ENCODE measurements around the gene TRIM56.
"Not testable (repeated sequence)": the region's sequence is repeated elsewhere in the genome, so short reads cannot be mapped to it uniquely, and the experiment has no call there.

The TRIM56 gene

GRCh38 chr7:101085162-101085964 is at the start of gene TRIM56:
Gene TRIM56 (plus strand): TSS chr7:101085481. CDS start chr7:101087313, 1,832 bp downstream.
- Mint-ChIP-seq H3K4me1 (ENCODE audit: low read depth) (peaks cover 33% of the 10 kb centered on the region), H3K27ac (peak within 1 kb of the TSS; percentile 97), H3K27me3 (no peaks in the 10 kb centered on the region), H3K36me3 (no peaks in the 10 kb centered on the region), H3K4me3 (peak within 1 kb of the TSS; percentile 96), H3K9me3 (ENCODE audit: low read depth) (no peaks in the 10 kb centered on the region)

DNA sequence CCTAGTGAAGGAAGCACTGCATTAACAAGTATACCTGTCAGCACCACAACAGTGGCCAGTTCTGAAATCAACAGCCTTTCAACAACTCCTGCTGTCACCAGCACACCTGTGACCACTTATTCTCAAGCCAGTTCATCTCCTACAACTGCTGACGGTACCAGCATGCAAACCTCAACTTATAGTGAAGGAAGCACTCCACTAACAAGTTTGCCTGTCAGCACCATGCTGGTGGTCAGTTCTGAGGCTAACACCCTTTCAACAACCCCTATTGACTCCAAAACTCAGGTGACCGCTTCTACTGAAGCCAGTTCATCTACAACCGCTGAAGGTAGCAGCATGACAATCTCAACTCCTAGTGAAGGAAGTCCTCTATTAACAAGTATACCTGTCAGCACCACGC is 49.3 kb upstream of the TRIM56 start:
- no peak overlapping the region for H3K27ac Mint-ChIP-seq
- peaks cover 4% of the 10 kb centered on the region for H3K27me3 Mint-ChIP-seq
- H3K36me3 Mint-ChIP-seq, result no peaks in the 10 kb centered on the region
- H3K9me3 Mint-ChIP-seq (ENCODE audit: low read depth), result no peaks in the 10 kb centered on the region
- H3K4me3 Mint-ChIP-seq, result no peak overlapping the region
- no peaks in the 10 kb centered on the region for H3K4me1 Mint-ChIP-seq (ENCODE audit: low read depth)

- H3K27ac Mint-ChIP-seq; H3K36me3 Mint-ChIP-seq; H3K4me1 Mint-ChIP-seq (ENCODE audit: low read depth); H3K4me3 Mint-ChIP-seq; H3K9me3 Mint-ChIP-seq (ENCODE audit: low read depth); H3K27me3 Mint-ChIP-seq: not testable (repeated sequence)
Measured at GRCh38 chr7:101041283-101041682, 44.0 kb upstream of the TRIM56 start.

- Mint-ChIP-seq H3K27me3 (peaks cover 26% of the 10 kb centered on the region), H3K36me3 (no peaks in the 10 kb centered on the region), H3K27ac (no peak overlapping the region), H3K9me3 (ENCODE audit: low read depth) (no peaks in the 10 kb centered on the region), H3K4me3 (no peak overlapping the region), H3K4me1 (ENCODE audit: low read depth) (peaks cover 5% of the 10 kb centered on the region)
Measured at GRCh38 chr7:101058355-101058754, 26.9 kb upstream of the TRIM56 start.

- Mint-ChIP-seq H3K27ac (no peak overlapping the region), H3K27me3 (peaks cover 25% of the 10 kb centered on the region), H3K36me3 (no peaks in the 10 kb centered on the region), H3K9me3 (ENCODE audit: low read depth) (no peaks in the 10 kb centered on the region), H3K4me3 (no peak overlapping the region), H3K4me1 (ENCODE audit: low read depth) (peaks cover 5% of the 10 kb centered on the region)
Measured at GRCh38 chr7:101059620-101059942, 25.7 kb upstream of the TRIM56 start.

GRCh38 chr7:101060992-101061391 is 24.3 kb upstream of the TRIM56 start:
- H3K27ac Mint-ChIP-seq, result no peak overlapping the region
- H3K36me3 Mint-ChIP-seq, result no peaks in the 10 kb centered on the region
- H3K4me3 Mint-ChIP-seq, result no peak overlapping the region
- peaks cover 5% of the 10 kb centered on the region for H3K4me1 Mint-ChIP-seq (ENCODE audit: low read depth)
- H3K27me3 Mint-ChIP-seq, result peaks cover 28% of the 10 kb centered on the region
- no peaks in the 10 kb centered on the region for H3K9me3 Mint-ChIP-seq (ENCODE audit: low read depth)

DNA sequence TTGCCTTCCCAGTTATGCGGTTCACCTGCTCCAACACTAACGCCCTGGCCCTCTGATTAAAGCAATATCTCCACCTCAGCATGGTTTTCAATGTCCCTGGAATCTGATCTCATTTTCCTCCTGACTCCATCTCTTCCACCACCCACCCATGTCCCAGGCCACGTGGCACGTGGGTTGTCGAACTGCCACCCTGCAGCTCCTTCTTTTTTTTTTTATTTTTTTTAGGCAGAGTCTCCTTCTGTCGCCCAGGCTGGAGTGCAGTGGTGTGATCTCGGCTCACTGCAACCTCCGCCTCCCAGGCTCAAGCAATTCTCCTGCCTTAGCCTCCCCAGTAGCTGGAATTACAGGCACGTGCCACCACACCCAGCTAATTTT is 21.1 kb upstream of the TRIM56 start:
- H3K27ac Mint-ChIP-seq; H3K4me3 Mint-ChIP-seq; H3K36me3 Mint-ChIP-seq; H3K4me1 Mint-ChIP-seq (ENCODE audit: low read depth); H3K9me3 Mint-ChIP-seq (ENCODE audit: low read depth): not testable (repeated sequence)
- H3K27me3 Mint-ChIP-seq, result peaks cover 24% of the 10 kb centered on the region

- H3K27me3 Mint-ChIP-seq, result peaks cover 20% of the 10 kb centered on the region
- H3K4me3 Mint-ChIP-seq; H3K27ac Mint-ChIP-seq; H3K36me3 Mint-ChIP-seq; H3K9me3 Mint-ChIP-seq (ENCODE audit: low read depth); H3K4me1 Mint-ChIP-seq (ENCODE audit: low read depth): not testable (repeated sequence)
Measured at GRCh38 chr7:101065162-101065561, 20.1 kb upstream of the TRIM56 start.

- no peaks in the 10 kb centered on the region for H3K9me3 Mint-ChIP-seq (ENCODE audit: low read depth)
- H3K36me3 Mint-ChIP-seq, result no peaks in the 10 kb centered on the region
- peaks cover 17% of the 10 kb centered on the region for H3K27me3 Mint-ChIP-seq
- H3K4me3 Mint-ChIP-seq, result no peak overlapping the region
- H3K4me1 Mint-ChIP-seq (ENCODE audit: low read depth), result no peaks in the 10 kb centered on the region
- no peak overlapping the region for H3K27ac Mint-ChIP-seq
Measured at GRCh38 chr7:101066141-101066832, 19.0 kb upstream of the TRIM56 start.

- Mint-ChIP-seq H3K36me3 (no peaks in the 10 kb centered on the region), H3K9me3 (ENCODE audit: low read depth) (no peaks in the 10 kb centered on the region), H3K27me3 (peaks cover 14% of the 10 kb centered on the region), H3K27ac (no peak overlapping the region), H3K4me3 (no peak overlapping the region), H3K4me1 (ENCODE audit: low read depth) (no peaks in the 10 kb centered on the region)
Measured at GRCh38 chr7:101066833-101067177, 18.5 kb upstream of the TRIM56 start.

GRCh38 chr7:101068401-101068800 is 16.9 kb upstream of the TRIM56 start:
- Mint-ChIP-seq H3K27me3 (peaks cover 11% of the 10 kb centered on the region), H3K4me3 (no peak overlapping the region), H3K4me1 (ENCODE audit: low read depth) (no peaks in the 10 kb centered on the region), H3K27ac (no peak overlapping the region), H3K9me3 (ENCODE audit: low read depth) (no peaks in the 10 kb centered on the region), H3K36me3 (no peaks in the 10 kb centered on the region)

GRCh38 chr7:101071362-101072104 is 13.7 kb upstream of the TRIM56 start:
- not testable (repeated sequence) for H3K9me3 Mint-ChIP-seq (ENCODE audit: low read depth); H3K27me3 Mint-ChIP-seq; H3K36me3 Mint-ChIP-seq; H3K4me1 Mint-ChIP-seq (ENCODE audit: low read depth); H3K27ac Mint-ChIP-seq; H3K4me3 Mint-ChIP-seq

- Mint-ChIP-seq H3K9me3 (ENCODE audit: low read depth) (no peaks in the 10 kb centered on the region), H3K4me1 (ENCODE audit: low read depth) (peaks cover 5% of the 10 kb centered on the region)
Measured at GRCh38 chr7:101075646-101076045, 9.6 kb upstream of the TRIM56 start.

DNA sequence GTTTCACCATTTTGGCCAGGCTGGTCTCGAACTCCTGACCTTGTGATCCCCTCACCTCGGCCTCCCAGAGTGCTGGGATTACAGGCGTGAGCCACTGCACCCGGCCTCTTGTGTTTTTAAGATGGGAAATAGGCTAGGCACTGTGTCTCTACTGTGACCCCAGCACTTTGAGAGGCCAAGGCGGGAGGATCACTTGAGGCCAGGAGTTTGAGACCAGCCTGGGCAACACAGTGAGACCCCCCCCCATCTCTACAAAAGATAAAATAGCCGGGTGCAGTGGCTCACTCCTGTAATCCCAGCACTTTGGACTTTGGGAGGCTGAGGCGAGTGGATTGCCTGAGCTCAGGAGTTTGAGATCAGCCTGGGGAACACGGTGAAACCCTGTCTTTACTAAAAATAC is 9.1 kb upstream of the TRIM56 start:
- not testable (repeated sequence) for H3K36me3 Mint-ChIP-seq; H3K27ac Mint-ChIP-seq; H3K4me3 Mint-ChIP-seq; H3K9me3 Mint-ChIP-seq (ENCODE audit: low read depth); H3K4me1 Mint-ChIP-seq (ENCODE audit: low read depth); H3K27me3 Mint-ChIP-seq

More at GRCh38 chr7:101075646-101076045, 9.6 kb upstream of the TRIM56 start:
- Mint-ChIP-seq H3K27ac (no peak overlapping the region), H3K36me3 (no peaks in the 10 kb centered on the region), H3K27me3 (peaks cover 3% of the 10 kb centered on the region), H3K4me3 (no peak overlapping the region)

DNA sequence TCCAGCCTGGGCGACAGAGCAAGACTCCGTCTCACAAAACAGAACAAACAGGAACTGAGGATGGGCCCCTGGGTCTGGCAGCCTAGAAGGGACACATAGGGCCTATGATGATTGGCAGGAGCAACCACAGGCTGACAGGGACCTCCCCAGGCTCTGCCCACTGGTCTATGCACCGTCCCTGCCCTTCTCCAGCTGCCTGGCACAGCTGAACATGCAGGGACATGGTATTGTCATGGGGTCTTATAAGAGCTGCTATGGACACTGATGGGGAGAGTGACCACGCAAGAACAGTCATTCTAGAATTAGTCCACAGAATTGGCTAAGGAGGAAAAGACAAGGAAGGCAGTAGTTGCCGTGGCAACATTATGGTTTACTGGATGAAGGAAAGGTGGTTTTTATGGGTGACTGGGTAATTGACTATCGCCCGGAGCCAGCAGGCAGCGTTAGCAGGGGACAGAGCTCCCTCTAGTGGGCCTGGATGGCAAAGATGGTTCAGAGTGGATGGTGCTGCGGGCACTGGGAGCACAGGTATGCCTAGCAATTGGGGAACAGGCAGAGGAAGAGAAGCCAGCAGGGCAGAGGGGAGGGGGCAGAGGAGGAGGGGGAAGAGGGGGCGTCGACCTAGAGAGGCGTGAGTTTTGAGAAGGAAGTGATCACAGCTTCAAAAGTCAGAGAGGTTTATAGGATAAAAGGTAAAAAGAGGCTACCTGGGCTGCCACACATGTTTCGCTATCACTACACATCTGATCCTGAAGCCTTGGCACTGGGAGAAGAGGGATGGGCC is 7.8 kb upstream of the TRIM56 start:
- Mint-ChIP-seq H3K4me1 (ENCODE audit: low read depth) (peaks cover 5% of the 10 kb centered on the region), H3K36me3 (no peaks in the 10 kb centered on the region), H3K9me3 (ENCODE audit: low read depth) (no peaks in the 10 kb centered on the region), H3K27me3 (peaks cover 3% of the 10 kb centered on the region), H3K27ac (no peak overlapping the region), H3K4me3 (no peak overlapping the region)

Measured in activated naive CD8-positive, alpha-beta T cell (primary cell).